Stimulated activated CD4-positive, alpha-beta T cell treated with anti-CD3 and anti-CD28 coated beads, Interleukin-4, amount 100 ng/mL, for 4 hours (primary cell): ENCODE results near the gene PNKP.

Source experiments
- DNase-seq, 2 experiments: peaks; one replicate each; pipeline ENCODE4 v3.0.0-alpha.2; 2020

Gene PNKP

GRCh38 chr19:49857061-49857837, 10.1 kb downstream of the PNKP start:
- DNase-seq: no peak

- no peak for DNase-seq
These were observed 10.8 kb downstream of the PNKP start for GRCh38 chr19:49856574-49857021.

- no peak for DNase-seq
These were observed 11.5 kb downstream of the PNKP start for GRCh38 chr19:49855676-49856573.

GRCh38 chr19:49855277-49855675, 12.1 kb downstream of the PNKP start:
- DNase-seq: no peak

GRCh38 chr19:49854378-49855263, 12.8 kb downstream of the PNKP start:
- no peak for DNase-seq

- DNase-seq: no peak
These were observed 13.5 kb downstream of the PNKP start for GRCh38 chr19:49853852-49854377.

- DNase-seq: peak in 1 of 2 experiments; percentile 33
These were observed 14.7 kb downstream of the PNKP start for GRCh38 chr19:49852631-49853126.

GRCh38 chr19:49851456-49852259, 15.7 kb downstream of the PNKP start:
- DNase-seq: peak; percentile 29 to 41

- DNase-seq: peak; percentile 83 to 88
These were observed 16.7 kb downstream of the PNKP start, which contains the start of gene PTOV1 for GRCh38 chr19:49850487-49851342. Gene PTOV1 (plus strand): TSS chr19:49851159.

GRCh38 chr19:49850221-49850486, 17.2 kb downstream of the PNKP start:
- DNase-seq: no peak

GRCh38 chr19:49849433-49850220, 17.7 kb downstream of the PNKP start:
- no peak for DNase-seq

GRCh38 chr19:49848938-49849337, 18.4 kb downstream of the PNKP start:
- DNase-seq: no peak

GRCh38 chr19:49847731-49848696, 19.4 kb downstream of the PNKP start:
- DNase-seq: no peak

- no peak for DNase-seq
These were observed 21.0 kb downstream of the PNKP start for GRCh38 chr19:49846408-49846807.

GRCh38 chr19:49845414-49845813, 22.0 kb downstream of the PNKP start:
- DNase-seq: no peak

GRCh38 chr19:49844138-49845095, 23.0 kb downstream of the PNKP start:
- no peak for DNase-seq

- no peak for DNase-seq
These were observed 24.1 kb downstream of the PNKP start for GRCh38 chr19:49843265-49843664.
